Nephron (organoid): ENCODE measurements around the gene MYO3A.

Experiments
- H3K27ac Mint-ChIP-seq, 3 experiments: 2 replicates each; pipeline ENCODE4 v1.8.0; 2020; ENCODE audit warnings: mixed read lengths in 3 of 3, mild to moderate bottlenecking in 2 of 3, moderate library complexity in 1 of 3
- H3K27me3 Mint-ChIP-seq: 2 replicates; pipeline ENCODE4 v1.8.0; 2021; ENCODE audit warnings: low read depth, mild to moderate bottlenecking, moderate library complexity, mixed read lengths
- H3K36me3 Mint-ChIP-seq: 2 replicates; pipeline ENCODE4 v1.8.0; 2020; ENCODE audit warnings: low read depth, mixed read lengths
- H3K4me1 Mint-ChIP-seq: 2 replicates; pipeline ENCODE4 v1.8.0; 2020; ENCODE audit warnings: mixed read lengths
- H3K4me3 Mint-ChIP-seq, 3 experiments: 2 replicates each; pipeline ENCODE4 v1.8.0; 2020; ENCODE audit warnings: mild to moderate bottlenecking in 3 of 3, mixed read lengths in 3 of 3, moderate library complexity in 2 of 3
- H3K9me3 Mint-ChIP-seq: 2 replicates; pipeline ENCODE4 v1.8.0; 2020; ENCODE audit warnings: mixed read lengths
- TF ChIP-seq, protein P1 (sequence below), 3 experiments: fragments of 200-600 bp; sonication (generic); IDR thresholded peaks; one replicate each; pipeline ENCODE4 v1.5.0; 2021; ENCODE audit warnings: antibody characterized with exemption in 3 of 3; ENCODE audit not compliant: unreplicated experiment in 3 of 3

The MYO3A gene

DNA sequence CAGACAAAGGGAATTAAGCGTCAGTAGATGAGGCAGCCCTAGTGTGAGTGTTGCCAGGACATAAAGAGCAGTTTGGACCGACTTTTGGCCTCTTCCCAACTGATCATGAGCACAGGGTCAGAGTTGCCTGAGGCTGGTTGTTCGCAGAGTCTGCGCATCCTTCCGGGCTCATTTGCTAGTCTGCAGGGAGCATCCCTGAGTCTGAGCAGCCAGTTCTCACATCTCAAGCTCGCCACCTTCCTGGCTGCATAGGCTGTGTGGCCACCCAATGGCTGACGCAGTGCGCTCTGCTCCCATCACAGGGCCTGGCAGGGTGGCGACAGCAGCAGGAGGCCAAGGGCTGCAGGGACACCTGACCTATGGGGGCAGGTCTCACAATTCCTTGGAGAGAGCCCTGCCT is 287.5 kb downstream of the MYO3A start:
- peaks cover 4% of the 10 kb centered on the region for H3K9me3 Mint-ChIP-seq
- TF ChIP-seq, protein P1, sequence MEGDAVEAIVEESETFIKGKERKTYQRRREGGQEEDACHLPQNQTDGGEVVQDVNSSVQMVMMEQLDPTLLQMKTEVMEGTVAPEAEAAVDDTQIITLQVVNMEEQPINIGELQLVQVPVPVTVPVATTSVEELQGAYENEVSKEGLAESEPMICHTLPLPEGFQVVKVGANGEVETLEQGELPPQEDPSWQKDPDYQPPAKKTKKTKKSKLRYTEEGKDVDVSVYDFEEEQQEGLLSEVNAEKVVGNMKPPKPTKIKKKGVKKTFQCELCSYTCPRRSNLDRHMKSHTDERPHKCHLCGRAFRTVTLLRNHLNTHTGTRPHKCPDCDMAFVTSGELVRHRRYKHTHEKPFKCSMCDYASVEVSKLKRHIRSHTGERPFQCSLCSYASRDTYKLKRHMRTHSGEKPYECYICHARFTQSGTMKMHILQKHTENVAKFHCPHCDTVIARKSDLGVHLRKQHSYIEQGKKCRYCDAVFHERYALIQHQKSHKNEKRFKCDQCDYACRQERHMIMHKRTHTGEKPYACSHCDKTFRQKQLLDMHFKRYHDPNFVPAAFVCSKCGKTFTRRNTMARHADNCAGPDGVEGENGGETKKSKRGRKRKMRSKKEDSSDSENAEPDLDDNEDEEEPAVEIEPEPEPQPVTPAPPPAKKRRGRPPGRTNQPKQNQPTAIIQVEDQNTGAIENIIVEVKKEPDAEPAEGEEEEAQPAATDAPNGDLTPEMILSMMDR (IDR thresholded peaks at IDR 0.05; ENCODE audit: unreplicated experiment in 3 of 3) = no peak
- H3K4me1 Mint-ChIP-seq = peaks cover 17% of the 10 kb centered on the region
- H3K27me3 Mint-ChIP-seq = peaks cover 85% of the 10 kb centered on the region
- no peak overlapping the region for H3K4me3 Mint-ChIP-seq
- H3K27ac Mint-ChIP-seq = no peak overlapping the region
- no peaks in the 10 kb centered on the region for H3K36me3 Mint-ChIP-seq

DNA sequence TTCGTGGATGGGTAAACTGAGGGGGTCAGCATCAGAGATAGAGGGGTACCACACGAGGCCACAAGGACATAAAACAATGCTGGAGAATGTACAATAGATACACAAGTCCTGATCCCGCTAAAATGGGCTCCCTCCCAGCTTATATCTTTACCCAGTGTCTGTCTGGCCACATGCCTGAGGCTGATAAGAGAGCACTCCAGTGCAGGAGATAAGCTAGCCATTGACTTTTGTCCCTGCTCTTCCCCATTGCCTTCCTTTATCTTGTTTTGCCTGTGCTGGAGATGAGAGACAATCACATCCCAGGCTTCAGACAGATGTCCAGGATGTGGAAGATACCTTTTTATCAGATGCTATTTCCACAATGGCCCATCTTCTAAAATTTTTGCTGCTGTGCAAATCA is 288.5 kb downstream of the MYO3A start:
- H3K27ac Mint-ChIP-seq = no peak overlapping the region
- H3K9me3 Mint-ChIP-seq = peaks cover 4% of the 10 kb centered on the region
- H3K27me3 Mint-ChIP-seq = peaks cover 90% of the 10 kb centered on the region
- no peak overlapping the region for H3K4me3 Mint-ChIP-seq
- no peaks in the 10 kb centered on the region for H3K36me3 Mint-ChIP-seq
- TF ChIP-seq, protein P1 (IDR thresholded peaks at IDR 0.05; ENCODE audit: unreplicated experiment in 3 of 3) = no peak
- H3K4me1 Mint-ChIP-seq = peaks cover 7% of the 10 kb centered on the region

DNA sequence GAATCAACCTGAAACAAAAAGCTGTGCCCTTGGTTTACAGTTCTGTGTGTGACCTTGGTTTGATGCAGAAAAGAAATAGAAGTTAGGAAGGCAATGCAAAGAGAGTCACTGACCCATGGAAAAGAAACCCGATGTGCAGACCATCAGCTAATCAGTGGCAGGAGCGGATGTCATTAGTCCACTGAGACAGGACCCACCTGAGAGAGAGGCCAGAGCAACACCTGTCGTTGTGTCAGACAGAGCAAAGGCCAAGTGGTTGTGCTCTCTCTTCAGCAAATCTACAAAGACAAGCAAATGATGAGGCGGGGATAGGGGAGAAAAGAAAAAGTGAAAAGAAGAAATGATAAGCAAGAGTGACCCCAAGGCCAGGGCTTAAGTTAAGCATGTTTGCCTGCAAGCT is 291.3 kb downstream of the MYO3A start:
- Mint-ChIP-seq H3K9me3 (no peaks in the 10 kb centered on the region), H3K4me3 (no peak overlapping the region), H3K36me3 (no peaks in the 10 kb centered on the region), H3K27me3 (peaks cover 75% of the 10 kb centered on the region), H3K4me1 (no peaks in the 10 kb centered on the region), H3K27ac (no peak overlapping the region)
- TF ChIP-seq, protein P1 (IDR thresholded peaks at IDR 0.05; ENCODE audit: unreplicated experiment in 3 of 3) = no peak

DNA sequence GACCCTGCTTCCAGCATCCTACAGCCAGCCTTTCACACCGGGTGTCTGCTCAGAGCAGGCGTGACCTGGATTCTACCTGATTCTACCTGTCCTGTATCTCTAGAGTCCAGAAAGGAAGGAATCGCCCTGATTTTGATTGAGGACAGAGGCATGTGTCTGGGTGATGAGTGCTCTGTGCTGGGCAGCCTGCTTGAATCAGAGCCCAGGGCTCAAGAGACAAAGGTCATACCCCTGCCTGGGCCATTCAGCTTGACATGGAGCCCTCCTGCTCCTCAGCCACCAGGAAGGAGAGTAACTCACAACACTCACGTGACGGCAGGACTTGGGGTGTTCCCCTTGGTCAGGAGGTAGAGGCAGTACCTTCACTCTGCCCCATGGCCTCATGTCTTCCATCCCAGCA is 293.8 kb downstream of the MYO3A start:
- Mint-ChIP-seq H3K9me3 (no peaks in the 10 kb centered on the region), H3K4me1 (no peaks in the 10 kb centered on the region), H3K36me3 (no peaks in the 10 kb centered on the region), H3K4me3 (no peak overlapping the region), H3K27me3 (peaks cover 50% of the 10 kb centered on the region), H3K27ac (no peak overlapping the region)
- TF ChIP-seq, protein P1 (IDR thresholded peaks at IDR 0.05; ENCODE audit: unreplicated experiment in 3 of 3) = no peak

DNA sequence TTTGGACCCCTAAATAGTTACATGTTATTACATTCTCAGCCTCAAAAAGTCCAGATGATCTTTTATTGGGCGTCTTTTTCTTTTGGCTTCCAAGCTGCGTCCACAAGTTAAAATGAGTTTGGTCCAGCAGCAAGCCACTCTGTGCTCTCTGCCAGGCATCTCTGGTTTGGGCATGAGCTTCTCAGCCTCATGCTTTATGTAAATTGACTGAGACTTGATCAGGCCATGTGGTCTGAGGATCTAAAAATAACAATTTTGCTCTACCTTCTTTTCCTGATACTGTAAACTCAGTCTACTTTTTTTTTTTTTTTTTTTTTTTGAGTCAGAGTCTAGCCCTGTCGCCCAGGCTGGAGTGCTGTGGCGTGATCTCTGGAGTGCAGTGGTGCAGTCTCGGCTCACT is 298.1 kb downstream of the MYO3A start:
- no peaks in the 10 kb centered on the region for H3K4me1 Mint-ChIP-seq
- H3K27ac Mint-ChIP-seq = no peak overlapping the region
- TF ChIP-seq, protein P1 (IDR thresholded peaks at IDR 0.05; ENCODE audit: unreplicated experiment in 3 of 3) = no peak
- H3K4me3 Mint-ChIP-seq = no peak overlapping the region
- H3K27me3 Mint-ChIP-seq = peaks cover 19% of the 10 kb centered on the region
- H3K9me3 Mint-ChIP-seq = no peaks in the 10 kb centered on the region
- H3K36me3 Mint-ChIP-seq = no peaks in the 10 kb centered on the region

DNA sequence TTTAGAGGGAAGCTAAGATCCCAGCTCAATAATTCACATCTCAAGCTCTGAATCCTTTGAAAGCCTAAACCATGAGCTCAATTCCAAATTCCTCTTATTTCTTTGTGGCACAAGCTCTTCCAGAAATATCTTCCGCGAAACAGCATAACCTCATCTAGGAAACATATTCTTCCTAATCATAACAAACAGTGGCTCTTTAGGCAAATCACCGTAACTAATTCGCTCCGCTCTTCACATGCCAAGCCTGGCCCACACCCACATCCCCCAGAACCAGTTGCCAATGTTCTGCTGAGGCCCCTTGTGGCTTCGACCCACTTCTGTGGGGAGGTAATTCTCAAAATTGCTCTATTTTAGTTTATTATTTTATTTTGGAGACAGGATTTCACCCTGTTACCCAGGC is 301.7 kb downstream of the MYO3A start:
- no peaks in the 10 kb centered on the region for H3K36me3 Mint-ChIP-seq
- no peaks in the 10 kb centered on the region for H3K4me1 Mint-ChIP-seq
- TF ChIP-seq, protein P1 (IDR thresholded peaks at IDR 0.05; ENCODE audit: unreplicated experiment in 3 of 3) = no peak
- H3K27ac Mint-ChIP-seq = no peak overlapping the region
- H3K9me3 Mint-ChIP-seq = no peaks in the 10 kb centered on the region
- H3K4me3 Mint-ChIP-seq = no peak overlapping the region
- H3K27me3 Mint-ChIP-seq = peaks cover 24% of the 10 kb centered on the region
